Esophagus muscularis mucosa (tissue), 4 donors: Measurements from ENCODE around the gene ANXA2. TPM values are rescaled to one million over a fixed set of nuclear protein-coding genes. Genes with fewer than 3 reads are reported as not detected.

Experiments used
- DNase-seq: peaks from one replicate; pipeline ENCODE4 v3.0.0-alpha.2; 2017; ENCODE audit errors: extremely low spot score
- H3K27ac ChIP-seq, 4 donors: fragments of 200-600 bp; sonication (generic); replicated peaks in 1 of 4; 1 replicate in 3 of 4; 2 replicates in 1 of 4; pipeline ENCODE4 v1.5.1; 2016 to 2019; ENCODE audit warnings: mild to moderate bottlenecking in 1 of 4
- H3K27me3 ChIP-seq, 4 donors: fragments of 200-600 bp; sonication (generic); one replicate each; pipeline versions ENCODE4 v1.5.1 to v1.6.0; 2016 to 2019
- H3K36me3 ChIP-seq, 4 donors: fragments of 200-600 bp; sonication (generic); one replicate each; pipeline ENCODE4 v1.5.1; 2016 to 2019
- H3K4me1 ChIP-seq, 4 donors: fragments of 200-600 bp; sonication (generic); one replicate each; pipeline ENCODE4 v1.5.1; 2016 to 2019
- H3K4me3 ChIP-seq, 4 donors: fragments of 200-600 bp; sonication (generic); 1 replicate in 2 of 4; 2 replicates in 2 of 4; pipeline ENCODE4 v1.5.1; 2016 to 2019; ENCODE audit warnings: mild to moderate bottlenecking in 4 of 4, moderate library complexity in 1 of 4
- H3K9me3 ChIP-seq, 4 donors: fragments of 200-600 bp; sonication (generic); 1 replicate in 3 of 4; 2 replicates in 1 of 4; pipeline ENCODE4 v1.5.1; 2016 to 2019
- EP300 ChIP-seq: sonication (generic); formaldehyde crosslinking; IDR thresholded peaks from one replicate; pipeline ENCODE4 v1.6.1; 2017; ENCODE audit warnings: antibody characterized with exemption
- POLR2A ChIP-seq: fragments of 450-650 bp; IDR thresholded peaks from one replicate; pipeline ENCODE4 v1.6.1; 2017; ENCODE audit warnings: antibody characterized with exemption, moderate library complexity, mild to moderate bottlenecking, low read depth
- POLR2AphosphoS5 ChIP-seq, 2 donors: sonication (generic); formaldehyde crosslinking; IDR thresholded peaks; one replicate each; pipeline ENCODE4 v1.6.1; 2017; ENCODE audit warnings: antibody characterized with exemption in 2 of 2
- WGBS: methylation state at CpG from one replicate; pipeline ENCODE4 v1.1.5; 2018; 5-methylcytosine and 5-hydroxymethylcytosine counted together
- intact Hi-C: fragments of 100-400 bp; cut with DNase I; formaldehyde crosslinking; loops from one replicate; pipeline ENCODE4 v1.15.1; 2023
- total RNA-seq, 4 donors: library from RNA; depleted of rRNA; stranded (reverse); fragments of >200 nt; gene quantifications; one replicate each; pipeline versions ENCODE4 v1.1.0 to v1.2.1, GENCODE V29; 2016
- TF ChIP-seq, protein P1 (sequence below), 3 experiments: fragments of 200-600 bp in 2 of 3; fragments of 450-650 bp in 1 of 3; sonication (generic) in 2 of 3; IDR thresholded peaks; one replicate each; pipeline ENCODE4 v1.5.1; 2017 to 2019; ENCODE audit warnings: antibody characterized with exemption in 3 of 3, mild to moderate bottlenecking in 2 of 3, moderate library complexity in 1 of 3

Gene ANXA2
- total RNA-seq, result 100 to 1,000 TPM; 333 to 606 (median 406) TPM

DNA sequence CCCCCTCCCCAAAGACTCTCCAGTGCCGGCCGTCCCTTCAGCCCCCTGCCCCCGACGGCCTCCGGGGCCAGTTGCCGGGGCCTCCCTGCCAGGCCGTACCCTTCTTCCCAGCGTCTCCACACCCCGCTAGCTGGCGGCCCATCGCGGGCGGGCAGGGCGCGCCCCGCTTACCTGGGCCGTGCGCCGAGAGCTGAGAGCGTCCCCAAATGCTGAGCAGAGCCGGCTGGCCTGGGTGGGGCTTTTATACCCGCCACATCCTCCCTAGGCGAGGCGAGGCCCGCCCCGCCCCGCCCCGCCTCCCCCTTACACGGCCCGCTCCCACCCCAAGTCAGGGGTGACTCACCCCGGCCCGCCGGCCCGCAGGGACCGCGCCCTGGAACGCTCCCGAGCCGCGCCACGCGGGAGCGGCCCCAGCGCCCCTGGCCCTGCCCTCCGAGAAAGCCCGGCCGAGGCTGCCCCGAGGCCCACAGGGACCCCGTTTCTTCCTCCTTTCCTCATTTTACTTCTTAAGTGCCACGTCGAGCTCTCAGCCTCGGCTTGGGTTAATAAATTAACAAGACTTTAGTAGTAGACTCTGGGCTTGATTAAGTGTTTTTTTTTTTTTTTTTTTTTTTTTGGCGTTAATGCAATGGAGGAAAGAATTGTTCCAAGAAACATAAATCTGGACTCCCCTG is at the start of gene ANXA2:
Gene ANXA2, minus strand, starts transcription at position 215 of the 674 bp plus-strand sequence. CDS start 11,911 bp downstream, outside the sequence.
- peaks cover 40 to 57% (median 52%) of the 10 kb centered on the region in 4 donors for H3K4me1 ChIP-seq
- peaks cover 0 to 19% (median 2%) of the 10 kb centered on the region in 4 donors for H3K36me3 ChIP-seq
- H3K9me3 ChIP-seq, result no peaks in the 10 kb centered on the region
- DNase-seq, result peak; percentile 95
- 0% methylated on average over 20 of the region's 53 CpGs for WGBS
- peak within 1 kb of the TSS; percentile 64 to 99 (median 84) for H3K4me3 ChIP-seq
- H3K27me3 ChIP-seq, result no peaks in the 10 kb centered on the region
- peak within 1 kb of the TSS; percentile 92 to 96 (median 94) for H3K27ac ChIP-seq
- TF ChIP-seq POLR2A (peak; percentile 92), POLR2AphosphoS5 (IDR thresholded peaks at IDR 0.05) (peak; percentile 82 to 97)
- TF ChIP-seq, protein P1, sequence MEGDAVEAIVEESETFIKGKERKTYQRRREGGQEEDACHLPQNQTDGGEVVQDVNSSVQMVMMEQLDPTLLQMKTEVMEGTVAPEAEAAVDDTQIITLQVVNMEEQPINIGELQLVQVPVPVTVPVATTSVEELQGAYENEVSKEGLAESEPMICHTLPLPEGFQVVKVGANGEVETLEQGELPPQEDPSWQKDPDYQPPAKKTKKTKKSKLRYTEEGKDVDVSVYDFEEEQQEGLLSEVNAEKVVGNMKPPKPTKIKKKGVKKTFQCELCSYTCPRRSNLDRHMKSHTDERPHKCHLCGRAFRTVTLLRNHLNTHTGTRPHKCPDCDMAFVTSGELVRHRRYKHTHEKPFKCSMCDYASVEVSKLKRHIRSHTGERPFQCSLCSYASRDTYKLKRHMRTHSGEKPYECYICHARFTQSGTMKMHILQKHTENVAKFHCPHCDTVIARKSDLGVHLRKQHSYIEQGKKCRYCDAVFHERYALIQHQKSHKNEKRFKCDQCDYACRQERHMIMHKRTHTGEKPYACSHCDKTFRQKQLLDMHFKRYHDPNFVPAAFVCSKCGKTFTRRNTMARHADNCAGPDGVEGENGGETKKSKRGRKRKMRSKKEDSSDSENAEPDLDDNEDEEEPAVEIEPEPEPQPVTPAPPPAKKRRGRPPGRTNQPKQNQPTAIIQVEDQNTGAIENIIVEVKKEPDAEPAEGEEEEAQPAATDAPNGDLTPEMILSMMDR (IDR thresholded peaks at IDR 0.05), result no peak
- intact Hi-C loops, result loop anchor here (5.0 kb wide), 1 partner anchor 36 kb away; no protein-coding TSS in a partner anchor

DNA sequence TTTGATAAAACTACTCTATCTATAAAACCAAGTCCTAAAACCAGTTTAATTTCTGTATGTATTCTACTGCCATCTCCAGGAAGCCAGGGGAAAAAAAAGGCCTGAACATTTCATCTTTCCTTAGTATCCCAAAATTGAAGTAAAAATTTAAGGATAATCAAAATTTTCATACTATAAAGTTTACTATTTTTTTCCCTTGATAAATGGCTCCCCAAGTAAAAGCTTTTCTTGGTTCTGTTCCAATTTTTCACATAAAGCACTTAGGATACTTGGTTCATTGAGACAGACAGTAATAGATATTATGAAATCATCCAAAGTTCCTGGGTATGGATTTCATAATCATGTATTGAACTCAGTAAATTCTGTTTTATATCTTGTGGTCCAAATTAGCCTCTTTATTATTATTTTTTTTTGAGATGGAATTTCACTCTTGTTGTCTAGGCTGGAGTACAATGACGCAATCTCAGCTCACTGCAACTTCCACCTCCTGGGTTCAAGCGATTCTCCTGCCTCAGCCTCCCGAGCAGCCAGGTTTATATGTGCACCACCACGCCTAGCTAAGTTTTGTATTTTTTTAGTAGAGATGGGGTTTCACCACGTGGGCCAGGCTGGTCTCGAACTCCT is 46.6 kb upstream of the ANXA2 start:
- peaks cover 5 to 55% (median 28%) of the 10 kb centered on the region in 4 donors for H3K36me3 ChIP-seq
- 86% methylated on average over 6 of the region's 6 CpGs for WGBS
- no peak for DNase-seq
- no peak overlapping the region for H3K4me3 ChIP-seq
- no peaks in the 10 kb centered on the region for H3K4me1 ChIP-seq
- intact Hi-C loops, result loop anchor here (2.0 kb wide), 1 partner anchor 84 kb away; no protein-coding TSS in a partner anchor
- no peaks in the 10 kb centered on the region for H3K9me3 ChIP-seq
- no peak for TF ChIP-seq EP300
- TF ChIP-seq, protein P1 (IDR thresholded peaks at IDR 0.05), result peak; percentile 55 to 71 (median 69)
- H3K27ac ChIP-seq, result no peak overlapping the region
- no peaks in the 10 kb centered on the region for H3K27me3 ChIP-seq

DNA sequence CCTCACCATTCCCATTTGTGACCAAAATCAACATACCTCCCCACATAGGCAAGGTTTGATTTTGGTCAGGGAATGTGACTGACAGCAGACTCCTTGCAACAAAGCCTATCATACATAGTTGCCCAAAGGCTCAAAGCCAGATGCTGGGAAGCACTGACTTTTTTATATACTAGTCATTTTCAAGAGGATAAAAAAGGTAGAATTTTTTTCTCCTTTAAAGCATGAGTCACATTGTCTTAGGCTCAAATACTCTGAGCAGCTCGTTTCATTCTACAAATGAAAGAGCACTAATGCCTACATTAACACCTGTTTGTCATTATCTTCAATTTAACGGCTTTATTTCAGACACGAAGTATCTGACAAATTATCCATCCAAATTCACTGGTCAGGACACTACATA is 45.0 kb upstream of the ANXA2 start:
- Histone ChIP-seq H3K27me3 (no peaks in the 10 kb centered on the region), H3K36me3 (peaks cover 0 to 49% (median 25%) of the 10 kb centered on the region in 4 donors), H3K4me3 (no peak overlapping the region), H3K4me1 (no peaks in the 10 kb centered on the region), H3K9me3 (no peaks in the 10 kb centered on the region), H3K27ac (no peak overlapping the region)
- intact Hi-C loops, result no loop called here
- DNase-seq, result no peak
- TF ChIP-seq, protein P1 (IDR thresholded peaks at IDR 0.05), result no peak
- TF ChIP-seq EP300, result no peak
- TF ChIP-seq POLR2AphosphoS5 (IDR thresholded peaks at IDR 0.05), result no peak
- TF ChIP-seq POLR2A, result no peak
- 75% methylated on average over 3 of the region's 3 CpGs for WGBS

DNA sequence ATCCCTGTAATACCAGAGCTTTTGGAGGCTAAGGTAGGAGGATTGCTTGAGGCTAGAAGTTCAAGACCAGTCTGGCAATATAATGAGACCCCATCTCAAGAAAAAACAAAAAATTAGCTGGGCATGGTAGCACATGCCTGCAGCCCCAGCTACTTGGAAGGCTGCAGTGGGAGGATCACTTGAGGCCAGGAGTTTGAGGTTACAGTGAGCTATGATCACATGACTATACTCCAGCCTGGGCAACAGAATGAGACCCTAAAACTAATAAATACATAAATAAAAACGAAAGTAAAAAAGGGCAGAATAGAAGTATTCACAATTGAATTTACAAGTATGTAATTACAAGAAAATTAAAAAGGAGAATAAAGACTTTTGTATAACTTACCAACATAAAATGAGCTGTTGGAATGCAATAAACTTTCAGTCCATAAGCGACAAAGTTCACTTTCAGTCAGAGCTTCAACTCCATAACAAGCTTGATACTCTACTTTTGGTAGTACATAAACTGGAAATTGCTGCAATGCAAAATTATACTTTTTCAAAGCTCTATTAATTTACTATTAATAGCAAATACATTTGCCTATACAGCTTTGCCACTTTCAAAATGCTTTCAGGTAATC is 44.4 kb upstream of the ANXA2 start:
- Histone ChIP-seq H3K36me3 (peaks cover 0 to 49% (median 28%) of the 10 kb centered on the region in 4 donors), H3K4me1 (no peaks in the 10 kb centered on the region), H3K27ac (no peak overlapping the region), H3K27me3 (no peaks in the 10 kb centered on the region), H3K9me3 (no peaks in the 10 kb centered on the region), H3K4me3 (no peak overlapping the region)
- DNase-seq, result no peak
- TF ChIP-seq EP300, result no peak
- TF ChIP-seq POLR2AphosphoS5 (IDR thresholded peaks at IDR 0.05), result no peak
- TF ChIP-seq POLR2A, result no peak
- TF ChIP-seq, protein P1 (IDR thresholded peaks at IDR 0.05), result no peak
- intact Hi-C loops, result no loop called here
- 86% methylated on average over 2 of the region's 2 CpGs for WGBS
